ENCODE results near the gene METRNL.
"Not testable (repeated sequence)": the region's sequence is repeated elsewhere in the genome, so short reads cannot be mapped to it uniquely, and the experiment has no call there.

The METRNL gene, protein sequence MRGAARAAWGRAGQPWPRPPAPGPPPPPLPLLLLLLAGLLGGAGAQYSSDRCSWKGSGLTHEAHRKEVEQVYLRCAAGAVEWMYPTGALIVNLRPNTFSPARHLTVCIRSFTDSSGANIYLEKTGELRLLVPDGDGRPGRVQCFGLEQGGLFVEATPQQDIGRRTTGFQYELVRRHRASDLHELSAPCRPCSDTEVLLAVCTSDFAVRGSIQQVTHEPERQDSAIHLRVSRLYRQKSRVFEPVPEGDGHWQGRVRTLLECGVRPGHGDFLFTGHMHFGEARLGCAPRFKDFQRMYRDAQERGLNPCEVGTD

DNA sequence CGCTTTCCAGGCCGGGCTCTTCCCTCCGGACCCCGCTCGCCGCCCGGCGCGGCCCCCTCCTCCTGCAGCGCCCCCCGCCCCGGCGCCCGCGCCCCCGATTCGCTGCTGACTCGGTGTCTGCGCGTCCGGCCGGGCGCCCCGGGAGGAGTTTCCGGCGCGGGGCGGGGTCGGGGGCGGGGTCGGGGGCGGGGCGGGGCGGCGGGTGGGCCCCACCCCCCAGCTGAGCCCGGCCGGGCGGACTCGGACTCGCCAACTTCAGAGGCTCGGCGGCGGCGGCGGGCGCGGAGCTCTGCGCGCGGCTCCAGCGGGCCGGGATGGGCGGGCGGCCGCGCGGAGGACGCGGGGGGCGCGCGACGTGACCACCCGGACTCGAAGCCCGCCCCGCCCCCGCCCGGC, at the start of gene METRNL:
TSS of gene METRNL (plus strand) at position 258 of the 396 bp plus-strand sequence. CDS start 207 bp downstream, outside the sequence.
- DNase-seq, result peak; percentile 89

DNA sequence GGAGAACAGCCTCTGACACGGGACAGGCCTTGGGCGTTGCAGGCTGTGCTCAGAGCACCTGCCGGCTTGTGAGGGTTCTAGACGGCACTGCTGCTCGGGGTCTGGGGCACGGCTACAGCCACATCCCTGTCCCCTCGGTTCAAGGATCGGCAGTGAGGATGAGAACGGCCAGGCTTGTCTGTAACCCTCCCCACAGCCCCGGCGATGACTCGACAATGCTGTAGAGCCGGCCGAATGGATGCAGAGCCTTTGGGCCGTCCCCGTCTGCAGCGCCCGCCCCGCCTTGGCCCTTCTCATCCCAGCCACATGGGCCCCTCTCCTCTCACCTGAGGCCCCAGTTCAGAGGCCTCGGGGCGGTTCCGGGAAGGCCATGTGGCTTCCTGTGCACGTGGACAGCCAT, 49.0 kb upstream of the METRNL start:
- DNase-seq, result no peak

DNA sequence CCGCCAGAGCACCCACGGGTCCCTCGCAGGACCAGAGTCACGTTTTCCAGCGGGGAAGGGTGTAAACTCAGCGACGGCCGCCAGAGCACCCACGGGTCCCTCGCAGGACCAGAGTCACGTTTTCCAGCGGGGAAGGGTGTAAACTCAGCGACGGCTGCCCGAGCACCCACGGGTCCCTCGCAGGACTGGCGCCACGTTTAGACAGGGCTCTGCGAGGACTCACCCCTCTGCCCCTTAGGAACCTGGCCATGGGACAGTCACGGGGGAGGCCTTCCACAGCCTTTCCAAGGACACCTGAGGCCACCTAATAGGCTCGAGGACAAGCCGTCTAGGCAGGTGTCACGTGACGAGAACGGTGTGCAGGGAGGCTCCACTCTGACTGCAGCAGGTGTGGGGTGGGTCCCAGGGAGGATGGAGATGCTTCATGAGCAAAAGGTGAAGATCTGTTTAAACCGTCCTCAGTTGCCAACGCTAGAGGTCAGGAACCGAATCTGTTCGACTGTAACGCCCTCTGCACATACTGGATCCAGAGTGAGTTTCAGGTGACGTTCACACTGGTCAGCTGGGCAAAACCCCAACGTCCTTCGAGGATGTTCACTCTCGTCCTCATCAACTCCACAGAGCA, 48.0 kb upstream of the METRNL start:
- no peak for DNase-seq

DNA sequence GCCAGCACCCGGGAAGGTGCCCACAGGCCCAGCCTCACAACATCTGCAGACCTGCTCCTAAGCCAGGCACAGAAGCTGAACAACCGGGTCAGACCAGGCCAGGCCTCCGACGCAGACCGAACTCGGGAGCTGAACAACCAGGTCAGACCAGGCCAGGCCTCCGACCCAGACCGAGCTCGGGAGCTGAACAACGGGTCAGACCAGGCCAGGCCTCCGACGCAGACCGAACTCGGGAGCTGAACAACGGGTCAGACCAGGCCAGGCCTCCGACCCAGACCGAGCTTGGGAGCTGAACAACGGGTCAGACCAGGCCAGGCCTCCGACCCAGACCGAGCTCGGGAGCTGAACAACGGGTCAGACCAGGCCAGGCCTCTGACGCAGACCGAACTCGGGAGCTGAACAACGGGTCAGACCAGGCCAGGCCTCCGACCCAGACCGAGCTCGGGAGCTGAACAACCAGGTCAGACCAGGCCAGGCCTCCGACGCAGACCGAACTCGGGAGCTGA, 47.4 kb upstream of the METRNL start:
- DNase-seq, result not testable (repeated sequence)

DNA sequence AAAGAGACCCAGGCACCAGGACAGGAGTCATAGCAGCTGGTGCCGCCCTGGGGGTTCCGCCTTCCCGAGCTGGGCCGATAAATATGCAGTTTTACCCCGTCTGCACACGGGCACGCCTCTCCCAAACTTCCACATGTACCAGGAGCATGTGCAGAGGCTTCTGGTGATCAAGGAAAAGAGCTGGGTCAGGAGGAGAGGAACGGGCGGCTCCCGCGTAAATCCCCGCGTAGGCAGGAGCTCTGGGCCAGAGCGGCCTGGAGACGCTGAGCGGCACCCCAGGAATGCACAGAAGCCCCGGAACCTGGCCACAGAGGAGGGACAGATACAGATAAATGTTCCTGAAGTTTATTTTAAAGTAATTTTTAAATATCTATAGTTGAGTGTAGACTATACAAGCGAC, 46.6 kb upstream of the METRNL start:
- DNase-seq, result no peak

DNA sequence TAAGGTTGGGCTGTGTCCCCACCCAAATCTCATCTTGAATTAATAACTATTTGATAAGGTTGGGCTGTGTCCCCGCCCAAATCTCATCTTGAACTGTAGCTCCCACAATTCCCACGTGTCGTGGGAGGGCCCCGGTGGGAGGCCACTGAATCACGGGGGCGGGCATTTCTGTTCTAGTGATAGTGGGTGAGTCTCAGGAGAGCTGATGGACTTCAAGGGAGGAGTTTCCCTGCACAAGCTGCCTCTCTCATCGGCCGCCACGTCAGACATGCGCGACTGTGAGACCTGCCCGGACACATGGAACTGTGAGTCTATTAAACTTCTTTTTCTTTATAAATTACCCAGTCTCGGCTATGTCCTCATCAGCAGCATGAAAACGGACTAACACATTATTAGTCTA, 44.9 kb upstream of the METRNL start:
- no peak for DNase-seq

DNA sequence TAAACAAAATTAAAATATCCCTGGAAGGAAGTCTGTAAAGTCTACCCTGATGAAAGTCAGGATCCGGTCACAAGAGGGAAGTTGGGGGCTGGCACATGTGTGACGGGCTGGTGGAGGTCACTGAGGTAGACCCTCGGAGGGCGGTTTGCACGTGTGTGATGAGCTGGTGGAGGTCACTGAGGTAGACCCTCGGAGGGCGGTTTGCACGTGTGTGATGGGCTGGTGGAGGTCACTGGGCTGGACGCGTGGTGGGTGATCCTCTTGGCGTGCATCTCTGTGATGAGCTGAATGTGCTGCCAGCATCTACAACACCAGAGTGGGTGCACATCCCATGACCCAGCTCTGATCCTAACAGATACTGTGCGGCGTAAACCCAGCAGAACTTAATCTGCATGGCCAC, 43.7 kb upstream of the METRNL start:
- no peak for DNase-seq

DNA sequence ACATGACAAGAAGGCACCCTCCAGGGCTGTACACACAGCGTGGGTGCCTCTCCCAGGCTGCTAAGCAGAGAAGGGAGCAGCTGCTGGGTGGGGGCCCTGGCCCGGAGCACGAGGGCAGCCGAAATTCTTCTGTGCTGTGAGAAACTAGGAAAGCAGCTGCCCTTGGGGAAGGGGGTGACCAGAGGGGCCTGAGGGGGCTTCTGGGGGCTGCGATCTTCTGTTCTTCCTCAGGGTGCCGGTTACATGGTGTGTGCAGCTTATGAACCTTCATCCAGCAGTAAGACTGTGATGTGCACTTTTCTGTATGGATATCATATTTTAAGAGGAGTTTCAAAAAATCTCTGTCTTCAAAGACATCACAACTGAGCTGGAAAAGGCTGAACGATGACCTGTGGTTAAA, 43.2 kb upstream of the METRNL start:
- no peak for DNase-seq

DNA sequence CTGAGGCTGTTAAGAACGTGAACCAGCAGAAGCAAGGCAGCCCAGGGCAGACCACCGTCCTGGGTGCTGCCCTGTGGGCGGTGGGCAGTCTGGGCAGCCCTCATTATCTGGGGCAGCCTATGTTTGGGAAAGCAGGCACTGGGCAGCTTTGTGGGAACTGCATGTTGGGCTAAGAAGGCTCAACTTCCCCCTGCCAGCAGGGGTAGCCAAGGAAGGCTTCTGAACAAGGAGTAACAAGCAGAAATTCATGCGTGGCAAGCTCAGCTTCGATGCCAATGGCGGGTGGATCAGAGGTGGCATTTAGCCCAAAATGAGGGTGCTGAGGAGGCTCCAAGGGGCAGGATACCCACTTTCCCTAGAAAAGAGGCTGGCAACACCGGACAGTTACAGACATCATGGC, 42.7 kb upstream of the METRNL start:
- DNase-seq, result no peak

DNA sequence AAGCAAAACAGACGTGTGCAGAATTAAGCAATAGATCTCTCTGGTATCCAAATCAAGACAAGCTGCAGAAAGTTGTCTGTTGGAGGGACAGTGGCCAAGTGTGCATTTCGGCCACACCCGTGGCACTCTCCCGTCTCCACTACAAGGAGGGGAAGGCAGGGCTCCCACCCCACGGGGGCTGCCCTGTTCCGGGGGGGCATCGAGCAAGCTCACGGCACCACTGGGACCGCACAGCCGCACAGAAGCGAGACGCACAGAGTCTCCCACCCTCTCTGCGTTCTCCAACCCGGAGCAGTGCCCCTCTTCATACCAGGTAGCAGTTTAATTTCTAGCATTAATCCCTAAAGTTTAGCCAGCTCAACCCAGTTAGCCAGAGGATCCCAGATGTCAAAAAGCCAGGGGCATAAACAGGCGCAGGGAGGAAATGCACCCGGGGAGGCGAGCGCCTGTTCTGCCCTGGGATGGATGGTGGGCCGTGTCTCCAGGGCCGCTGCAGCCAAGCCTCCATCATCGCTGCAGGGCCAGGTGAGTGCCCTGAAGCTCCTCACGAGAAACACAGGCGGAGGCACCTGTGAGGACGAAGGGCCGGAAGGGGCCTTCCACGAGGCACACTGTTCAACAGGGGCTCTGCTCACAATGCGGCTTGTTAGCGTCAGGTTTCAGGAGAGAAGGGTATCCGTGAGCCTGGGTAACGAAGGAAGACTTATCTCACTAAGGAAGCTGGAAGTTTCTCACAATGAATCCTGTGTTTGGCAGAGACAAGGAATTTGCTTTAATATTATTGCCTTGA, 42.1 kb upstream of the METRNL start:
- DNase-seq, result no peak

DNA sequence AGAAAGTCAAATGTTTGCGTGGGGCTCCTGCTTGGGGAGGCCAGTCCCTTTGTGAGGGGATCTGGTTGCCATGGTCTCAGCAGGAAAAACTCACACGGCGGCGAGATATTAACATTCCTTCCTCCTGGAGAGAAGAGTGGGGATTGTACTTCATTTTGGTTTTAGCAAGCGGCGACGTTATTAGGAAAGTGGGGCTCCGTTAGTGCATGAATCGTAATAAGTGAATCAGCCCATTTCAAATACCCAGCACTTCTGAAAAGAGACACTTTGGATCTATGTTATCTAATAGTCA, 41.6 kb upstream of the METRNL start:
- no peak for DNase-seq

DNA sequence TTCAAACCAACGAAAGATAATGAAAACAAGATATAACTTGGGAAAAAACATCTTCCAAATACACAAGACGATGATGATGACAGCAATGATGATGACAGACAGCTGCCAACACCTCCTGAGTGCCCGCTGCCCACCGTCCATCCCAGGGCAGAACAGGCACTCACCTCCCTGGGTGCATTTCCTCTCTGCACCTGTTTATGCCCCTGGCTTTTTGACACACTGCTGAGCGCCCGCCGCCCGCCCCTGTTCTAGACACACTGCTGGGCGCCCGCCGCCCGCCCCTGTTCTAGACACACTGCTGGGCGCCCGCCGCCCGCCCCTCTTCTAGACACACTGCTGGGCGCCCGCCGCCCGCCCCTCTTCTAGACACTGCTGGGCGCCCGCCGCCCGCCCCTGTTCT, 40.4 kb upstream of the METRNL start:
- not testable (repeated sequence) for DNase-seq

DNA sequence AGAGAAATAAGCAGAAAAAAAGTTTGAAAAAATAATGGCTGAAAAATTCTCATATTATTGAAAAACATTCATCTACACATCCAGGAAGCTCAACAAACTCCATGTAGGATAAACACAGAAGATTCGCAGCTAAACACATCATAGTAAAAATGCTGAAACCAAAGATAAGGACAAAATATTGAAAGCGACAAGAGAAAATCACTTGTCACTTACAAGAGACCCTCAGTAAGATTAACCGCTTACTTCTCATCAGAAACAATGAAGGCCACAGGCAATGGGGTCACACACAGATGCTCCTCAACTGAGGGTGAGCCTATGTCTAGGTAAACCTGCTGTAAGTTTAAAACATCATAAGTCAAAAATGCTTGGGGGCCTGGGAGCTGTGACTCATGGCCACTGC, 38.1 kb upstream of the METRNL start:
- no peak for DNase-seq

DNA sequence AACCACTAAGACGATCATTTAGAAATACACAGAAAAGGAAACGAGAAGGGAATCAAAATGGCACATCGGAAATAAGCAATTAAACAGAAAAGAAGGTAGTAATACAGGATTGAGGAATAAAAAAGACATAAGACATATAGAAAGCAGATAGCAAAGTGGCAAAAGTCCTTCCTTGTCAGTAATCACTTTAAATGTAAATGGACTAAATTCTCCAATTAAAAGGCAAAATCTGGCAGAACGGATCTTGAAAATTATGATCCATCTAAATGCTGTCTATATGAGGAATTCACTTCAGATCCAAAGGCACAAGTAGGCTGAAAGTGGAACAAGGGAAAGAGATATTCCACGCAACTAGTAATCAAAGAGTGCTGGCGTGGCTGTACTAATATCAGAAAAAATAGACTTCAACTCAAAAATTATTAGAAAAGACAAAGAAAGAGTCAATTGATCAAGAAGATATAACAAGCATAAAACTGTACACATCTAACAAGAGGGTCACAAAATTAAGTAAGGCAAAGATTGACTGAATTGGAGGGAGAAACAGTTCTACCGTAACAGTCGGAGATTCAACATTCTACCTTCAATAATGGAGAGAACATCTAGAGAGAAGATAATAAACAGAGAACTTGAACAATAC, 36.8 kb upstream of the METRNL start:
- no peak for DNase-seq

DNA sequence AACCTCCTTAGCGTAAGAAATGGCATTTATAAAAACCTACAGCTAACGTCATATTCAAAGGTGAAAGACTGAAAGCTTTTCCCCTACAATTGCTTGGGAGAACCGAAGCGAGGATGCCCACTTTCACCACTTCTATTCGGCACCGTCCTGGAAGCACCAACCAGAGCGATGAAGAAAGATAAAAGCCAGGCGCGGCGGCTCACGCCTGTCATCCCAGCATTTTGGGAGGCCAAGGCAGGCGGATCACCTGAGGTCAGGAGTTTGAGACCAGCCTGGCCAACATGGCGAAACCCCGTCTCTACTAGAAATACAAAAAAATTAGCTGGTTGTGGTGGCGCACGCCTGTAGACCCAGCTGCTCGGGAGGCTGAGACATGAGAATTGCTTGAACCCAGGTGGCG, 34.9 kb upstream of the METRNL start:
- not testable (repeated sequence) for DNase-seq

DNA sequence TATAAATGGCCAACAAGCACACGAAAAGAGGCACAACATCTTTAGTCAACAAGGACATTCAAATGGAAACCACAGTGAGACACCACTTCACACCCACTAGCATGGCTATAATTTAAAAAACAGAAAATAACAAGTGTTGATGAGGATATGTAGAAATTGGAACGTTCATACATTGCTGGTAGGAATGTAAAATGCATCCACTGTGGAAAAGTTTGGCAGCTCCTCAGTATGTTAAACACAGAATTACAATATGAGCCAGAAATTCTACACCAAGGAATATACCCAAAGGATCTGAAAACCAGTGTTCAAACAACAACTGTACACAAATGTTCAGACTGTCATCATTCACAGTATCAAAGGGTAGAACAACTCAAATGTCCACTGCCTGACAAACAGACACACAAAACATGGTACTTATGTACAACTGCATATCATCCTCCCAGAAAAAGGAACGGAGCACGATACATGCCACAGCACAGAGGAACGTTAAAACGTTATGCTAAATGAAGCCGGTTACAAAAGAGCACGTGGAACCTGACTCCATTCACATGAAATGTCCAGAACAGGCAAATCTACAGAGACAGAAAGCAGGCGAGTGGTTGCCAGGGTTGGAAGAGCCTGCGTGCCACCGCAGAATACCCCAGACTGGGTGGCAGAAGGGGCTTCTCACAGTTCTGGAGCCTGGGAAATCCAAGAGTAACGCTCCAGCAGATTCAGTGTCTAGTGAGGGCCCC, 32.8 kb upstream of the METRNL start:
- DNase-seq, result no peak

DNA sequence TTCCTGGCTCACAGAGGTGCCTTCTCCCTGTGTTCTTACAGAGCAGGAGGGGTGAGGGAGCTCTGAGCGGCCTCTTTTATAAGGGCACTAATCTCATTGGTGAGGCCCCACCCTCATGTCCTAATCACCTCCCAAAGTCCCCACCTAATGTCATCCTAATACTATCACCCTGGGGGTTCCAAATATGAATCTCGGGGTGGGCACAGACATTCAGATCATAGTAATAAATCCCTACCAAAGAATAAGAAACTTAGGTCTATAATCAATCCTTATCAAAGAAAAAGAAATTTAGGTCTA, 32.3 kb upstream of the METRNL start:
- DNase-seq, result no peak

DNA sequence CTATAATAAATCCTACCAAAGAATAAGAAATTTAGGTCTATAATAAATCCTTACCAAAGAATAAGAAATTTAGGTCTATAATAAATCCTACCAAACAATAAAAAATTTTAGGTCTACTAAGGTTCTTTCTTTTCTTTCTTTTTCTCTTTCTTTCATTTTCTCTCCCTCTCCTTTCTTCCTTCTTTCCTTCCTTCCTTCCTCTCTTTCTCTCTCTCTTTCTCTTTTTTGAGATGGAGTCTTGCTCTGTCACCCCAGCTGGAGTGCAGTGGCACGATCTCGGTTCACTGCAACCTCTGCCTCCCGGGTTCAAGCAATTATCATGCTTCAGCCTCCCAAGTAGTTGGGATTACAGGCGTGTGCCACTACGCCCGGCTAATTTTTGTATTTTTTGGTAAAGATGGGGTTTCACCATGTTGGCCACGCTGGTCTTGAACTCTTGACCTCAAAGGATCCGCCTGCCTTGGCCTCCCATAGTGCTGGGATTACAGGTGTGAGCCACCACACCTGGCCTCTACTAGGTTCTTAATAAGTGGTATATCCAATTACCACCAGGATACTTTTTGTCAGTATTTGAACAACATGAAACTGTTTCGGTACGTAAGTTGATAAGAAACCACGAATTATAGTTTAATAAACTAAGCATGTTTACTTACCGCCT, 31.5 kb upstream of the METRNL start:
- not testable (repeated sequence) for DNase-seq

DNA sequence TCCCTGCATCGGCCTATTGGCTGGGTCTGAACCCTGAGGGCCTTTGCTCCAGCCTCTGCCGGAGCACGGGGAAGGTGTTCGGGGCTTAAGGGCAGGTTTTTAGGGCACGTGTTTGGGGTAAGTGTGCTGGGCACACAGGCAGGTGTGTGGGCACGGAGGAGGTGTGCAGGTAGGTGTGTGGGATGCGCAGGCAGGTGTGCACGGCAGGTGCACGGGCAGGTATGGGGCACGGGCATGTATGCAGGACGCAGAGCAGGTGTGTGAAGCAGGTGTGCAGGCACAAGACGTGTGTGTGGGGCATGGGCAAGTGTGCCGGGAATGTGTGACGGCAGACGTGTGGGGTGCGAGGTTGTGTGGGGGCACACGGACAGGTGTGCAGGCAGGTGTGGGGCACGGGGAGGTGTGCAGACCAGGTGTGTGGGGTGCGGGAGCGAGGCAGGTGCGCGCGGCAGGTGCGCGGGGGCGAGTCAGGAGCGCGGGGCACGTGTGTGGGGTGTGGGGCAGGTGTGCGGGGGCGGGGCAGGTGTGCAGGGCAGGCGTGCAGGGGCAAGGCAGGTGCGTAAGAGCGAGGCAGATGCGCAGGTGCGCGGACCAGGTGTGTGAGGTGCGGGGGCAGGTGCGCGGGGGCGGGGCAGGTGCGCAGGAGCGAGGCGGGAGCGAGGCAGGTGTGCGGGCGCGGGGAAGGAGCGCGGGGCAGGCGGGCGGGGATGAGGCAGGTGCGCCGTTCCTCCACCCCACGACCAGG, 28.6 kb upstream of the METRNL start:
- DNase-seq, result no peak

DNA sequence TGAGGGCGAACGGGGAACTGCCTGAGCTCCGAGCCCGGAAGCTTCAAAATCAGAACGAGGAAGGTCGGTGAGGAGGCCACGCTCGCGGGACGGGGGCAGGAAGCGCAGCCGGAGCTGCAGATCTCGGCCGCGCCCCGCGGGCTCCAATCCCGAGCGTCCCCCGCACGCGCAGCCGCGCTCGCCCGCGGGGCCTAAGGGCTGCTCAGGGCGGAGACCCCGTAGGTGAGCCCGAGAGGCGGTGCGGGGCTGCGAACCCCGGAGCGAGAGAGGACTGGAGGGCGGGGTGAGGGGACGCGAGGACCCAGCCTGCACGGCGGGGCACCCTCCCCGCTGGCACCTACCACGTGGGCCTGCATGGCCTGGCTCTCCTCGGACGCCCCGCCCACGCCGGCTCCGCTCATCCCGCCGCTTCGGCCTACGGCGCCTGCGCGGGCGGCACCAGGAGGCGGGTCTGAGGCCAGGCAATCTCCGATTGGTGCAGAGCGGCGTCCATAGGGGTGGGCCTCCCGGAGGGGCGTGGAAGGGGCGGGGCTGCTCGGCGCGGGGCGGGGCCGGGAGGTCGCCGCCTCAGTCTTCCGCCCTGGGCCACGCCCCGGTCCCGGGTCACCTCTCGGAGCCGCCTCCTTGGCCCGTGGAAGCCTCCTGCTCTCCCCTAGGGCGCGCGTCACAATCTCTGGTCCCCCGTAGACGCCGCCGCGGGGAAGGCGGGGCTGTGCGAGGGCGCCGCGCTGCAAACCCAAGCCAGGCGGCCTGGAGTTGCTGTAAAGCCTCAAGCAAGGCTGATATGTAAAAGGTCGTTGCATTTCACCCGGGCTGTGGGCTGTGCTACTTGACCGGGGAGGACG, 27.8 kb upstream of the METRNL start:
- peak; percentile 81 for DNase-seq

DNA sequence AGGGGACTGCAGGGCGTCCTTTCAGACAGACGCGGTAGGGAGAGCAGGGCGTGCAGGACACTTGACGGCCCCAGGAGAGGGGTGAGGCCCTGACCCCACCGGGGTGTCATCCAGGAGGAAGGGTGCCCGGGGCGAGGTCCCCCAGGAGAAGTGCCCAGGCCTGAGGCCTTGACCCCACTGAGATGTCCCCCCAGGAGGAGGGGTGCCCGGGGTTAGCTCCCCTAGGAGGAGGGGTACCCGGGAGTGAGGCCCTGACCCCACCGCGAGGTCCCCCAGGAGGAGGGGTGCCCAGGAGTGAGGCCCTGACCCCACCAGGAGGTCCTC, 27.2 kb upstream of the METRNL start:
- no peak for DNase-seq
